Activated CD4-positive, alpha-beta T cell treated with anti-CD3 and anti-CD28 coated beads, Interleukin-2, amount 50 U/mL, for 24 hours (primary cell): Measurements from ENCODE around the gene ASB13.

Experiments
- DNase-seq, 2 donors: peaks; one replicate each; pipeline ENCODE4 v3.0.0-alpha.2; 2020; ENCODE audit warnings: low read depth in 1 of 2, low spot score in 1 of 2

The ASB13 gene

DNA sequence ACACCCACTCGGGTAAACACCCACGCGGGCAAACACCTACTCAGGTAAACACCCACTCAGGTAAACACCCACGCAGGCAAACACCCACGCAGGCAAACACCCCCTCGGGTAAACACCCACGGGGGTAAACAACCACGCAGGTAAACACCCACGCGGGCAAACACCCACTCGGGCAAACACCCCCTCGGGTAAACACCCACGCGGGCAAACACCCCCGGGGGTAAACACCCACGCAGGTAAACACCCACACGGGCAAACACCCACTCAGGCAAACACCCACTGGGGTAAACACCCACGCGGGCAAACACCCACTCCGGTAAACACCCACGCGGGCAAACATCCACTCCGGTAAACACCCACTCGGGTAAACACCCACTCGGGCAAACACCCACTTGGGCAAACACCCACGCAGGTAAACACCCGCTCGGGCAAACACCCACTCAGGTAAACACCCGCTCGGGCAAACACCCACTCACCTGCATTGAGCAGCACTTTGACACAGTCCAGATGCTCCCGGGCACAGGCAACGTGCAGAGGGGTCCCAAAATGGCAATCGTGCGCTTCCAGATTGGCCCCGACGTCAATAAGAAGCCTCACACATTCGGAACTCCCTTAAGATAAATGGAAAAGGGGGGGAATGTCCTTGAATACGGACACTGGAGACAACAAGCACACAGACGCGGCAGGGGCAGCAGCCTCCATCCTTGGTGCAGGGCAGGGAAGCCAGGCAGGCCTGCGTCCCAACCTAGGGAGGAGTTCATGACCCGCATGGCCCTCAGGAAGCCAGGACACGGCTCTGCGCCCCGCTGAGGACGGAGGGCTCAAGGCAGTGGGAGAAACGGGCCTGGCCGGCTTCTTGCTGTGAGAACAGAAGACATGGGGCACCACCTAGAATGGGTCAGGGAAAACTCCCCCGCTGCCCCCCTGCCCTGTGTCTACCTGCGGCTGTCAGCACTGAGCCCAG lies 17.6 kb downstream of the ASB13 start:
- DNase-seq: no peak

- no peak for DNase-seq
Observed at GRCh38 chr10:5647507-5648240, 18.7 kb downstream of the ASB13 start.

DNA sequence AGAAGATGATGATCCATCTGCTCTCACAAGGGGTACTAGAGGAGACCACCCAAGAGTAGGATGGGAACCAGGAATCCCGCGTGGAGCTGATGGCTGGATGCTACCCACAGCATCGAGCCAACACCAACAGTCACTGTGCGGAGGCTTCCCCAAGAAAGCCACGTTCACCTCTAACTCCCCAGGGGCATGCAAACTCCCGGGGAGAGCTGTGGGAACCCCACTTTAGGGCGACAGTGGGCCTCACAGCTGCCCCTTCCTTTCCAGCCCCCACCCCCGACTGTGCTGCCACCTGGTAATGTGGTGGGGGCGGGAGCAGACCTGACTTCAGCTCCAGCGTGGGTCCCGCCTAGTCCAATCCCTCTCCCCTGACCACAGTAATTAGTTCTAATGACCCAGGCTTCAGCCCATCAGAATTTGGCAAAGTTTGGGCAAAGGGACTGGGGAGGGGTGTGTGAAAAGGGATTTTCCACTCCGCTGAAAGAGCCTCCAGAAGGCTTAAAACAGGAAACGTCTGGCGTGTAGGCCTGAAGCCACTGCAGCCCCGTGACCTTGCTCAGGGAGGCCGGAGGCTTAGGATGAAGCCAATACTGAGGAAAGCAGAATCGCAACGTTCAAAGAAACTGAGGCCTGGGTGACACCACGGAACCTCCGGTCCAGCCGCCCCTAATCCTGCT lies 20.3 kb downstream of the ASB13 start:
- no peak for DNase-seq

DNA sequence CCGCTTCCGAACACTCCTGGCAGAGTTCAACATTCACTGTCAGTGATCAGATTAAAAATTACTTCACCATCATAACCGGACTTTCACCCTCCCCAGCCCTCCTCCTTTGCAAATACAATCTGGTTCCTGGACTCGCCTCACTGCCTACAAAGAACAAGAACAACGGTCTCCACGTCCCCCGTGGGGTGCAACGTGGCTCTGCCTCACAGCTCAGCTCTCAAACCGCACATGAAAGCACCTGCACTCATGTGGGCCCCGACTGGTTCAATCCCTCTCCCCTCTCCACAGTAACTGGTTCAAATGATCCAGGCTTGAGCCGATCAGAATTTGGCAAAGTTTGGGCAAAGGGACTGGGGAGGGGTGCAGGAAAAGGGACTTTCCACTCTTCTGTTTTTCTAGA lies 21.0 kb downstream of the ASB13 start:
- no peak for DNase-seq

GRCh38 chr10:5644930-5645329 lies 21.5 kb downstream of the ASB13 start:
- no peak for DNase-seq

DNA sequence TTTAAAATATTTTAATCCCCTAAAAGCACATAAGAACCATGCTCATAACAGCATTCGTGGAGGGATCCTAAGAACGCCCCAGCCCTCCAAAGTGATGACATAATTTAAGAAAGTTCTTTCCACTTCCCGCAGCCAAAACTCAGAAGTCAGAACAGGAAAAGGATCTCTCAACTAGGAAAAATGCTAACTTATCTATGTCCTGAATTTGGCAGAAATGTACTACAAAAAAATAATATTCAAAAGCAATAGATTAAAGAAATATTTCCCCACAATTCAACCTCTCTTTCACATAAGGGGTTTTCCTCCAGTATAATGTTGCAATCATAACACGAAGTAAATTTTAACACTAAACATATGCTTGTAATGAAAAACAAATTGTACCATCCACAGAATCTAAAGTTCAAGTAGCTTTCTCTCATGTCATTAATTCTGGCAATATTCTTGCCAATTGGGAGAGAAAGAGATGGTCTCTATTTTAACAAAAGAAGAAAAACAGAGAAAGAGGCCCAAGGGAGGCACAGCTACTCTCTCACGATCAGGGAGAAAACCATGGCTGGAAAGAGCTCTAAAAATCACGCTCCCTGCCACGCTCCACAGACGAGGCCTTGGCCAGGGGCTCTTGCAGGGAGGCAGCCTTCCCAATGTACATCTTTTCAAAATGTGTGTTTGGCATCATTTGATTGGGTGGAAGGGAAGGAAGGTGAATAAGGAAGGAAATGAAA lies 22.9 kb downstream of the ASB13 start:
- no peak for DNase-seq

DNA sequence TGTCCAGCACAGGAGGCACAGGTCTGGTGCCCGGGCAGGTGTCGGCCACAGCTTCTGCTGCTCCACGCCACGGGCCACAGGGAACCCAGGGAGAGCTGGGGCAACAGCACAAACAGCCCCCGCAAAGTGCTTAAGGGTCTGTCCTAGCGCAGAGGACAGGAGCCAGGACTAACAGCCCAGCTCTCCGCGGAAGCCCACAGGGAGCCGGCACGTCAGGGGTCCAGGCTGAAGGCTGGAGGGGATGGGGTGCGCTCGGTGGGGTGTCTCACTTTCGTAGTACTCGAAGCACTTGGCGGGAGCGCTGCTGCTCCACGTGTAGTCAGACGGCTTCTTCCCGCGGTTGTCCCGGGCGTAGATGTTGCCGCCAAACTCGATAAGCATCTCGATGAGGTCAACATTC lies 24.9 kb downstream of the ASB13 start:
- DNase-seq: no peak

DNA sequence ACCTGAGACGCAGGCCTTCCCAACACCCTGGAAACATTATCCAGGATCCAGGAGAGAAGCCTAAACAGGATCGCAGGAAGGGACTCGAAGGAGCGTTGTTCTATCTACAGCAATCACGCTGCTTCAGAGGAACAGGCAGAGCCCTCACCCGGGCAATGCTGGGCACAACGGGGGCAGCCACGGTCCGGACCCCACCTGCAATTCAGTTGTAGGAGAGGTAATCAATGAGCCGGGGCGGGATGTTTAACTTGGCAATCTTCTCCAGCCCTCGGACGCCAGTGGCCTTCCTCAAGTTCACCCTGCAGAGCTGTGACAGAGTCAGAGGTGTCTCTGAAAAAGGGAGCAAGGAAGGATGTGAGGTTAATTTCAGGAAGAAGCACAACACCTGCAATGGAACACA lies 25.9 kb downstream of the ASB13 start:
- DNase-seq: no peak

DNA sequence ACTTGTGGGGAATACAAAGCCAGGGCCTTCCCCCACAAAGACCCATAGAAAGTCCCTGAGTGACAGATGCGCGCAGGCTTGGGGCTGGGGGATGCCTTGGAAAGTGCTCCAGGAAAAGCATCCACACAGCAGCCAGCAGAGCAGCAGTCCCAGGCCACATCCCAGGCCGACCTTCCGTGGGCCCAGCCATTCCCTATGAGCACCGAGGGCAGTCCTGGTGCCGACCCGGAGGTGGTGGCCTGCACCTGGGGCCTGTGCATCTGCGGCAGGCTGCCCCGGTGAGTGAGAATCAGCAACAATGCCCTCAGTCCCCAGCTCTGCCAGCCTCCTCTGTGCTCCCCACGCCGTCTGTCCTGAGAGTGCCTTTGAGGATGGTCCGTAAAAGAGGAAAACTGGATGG lies 26.4 kb downstream of the ASB13 start:
- DNase-seq: no peak

GRCh38 chr10:5639066-5639465 lies 27.3 kb downstream of the ASB13 start:
- DNase-seq: no peak

- DNase-seq: no peak
Observed at GRCh38 chr10:5638494-5638893, 27.9 kb downstream of the ASB13 start.

DNA sequence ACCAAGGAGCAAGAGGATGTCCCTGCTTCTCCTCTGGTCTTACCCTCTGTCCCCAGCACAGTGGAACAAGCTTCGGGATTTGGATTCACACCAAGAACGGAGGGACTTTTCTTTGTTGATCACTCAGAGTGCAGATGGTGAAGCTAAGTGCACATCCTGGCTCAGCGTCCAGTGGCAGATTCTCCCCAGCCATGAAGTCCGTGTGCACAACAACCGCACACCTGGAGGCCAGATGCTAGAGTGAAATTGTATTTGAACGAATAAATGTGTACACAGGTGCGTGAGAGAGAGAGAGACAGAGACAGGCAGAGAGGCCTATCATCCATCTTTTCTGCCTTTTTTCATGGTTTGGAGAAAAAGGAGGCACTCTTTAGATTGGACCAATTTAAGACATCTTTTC lies 31.5 kb downstream of the ASB13 start:
- DNase-seq: no peak

GRCh38 chr10:5633166-5633749 lies 33.1 kb downstream of the ASB13 start:
- no peak for DNase-seq

- DNase-seq: no peak
Observed at GRCh38 chr10:5632446-5632845, 33.9 kb downstream of the ASB13 start.

GRCh38 chr10:5631936-5632335 lies 34.5 kb downstream of the ASB13 start:
- no peak for DNase-seq

GRCh38 chr10:5630112-5630436 lies 36.3 kb downstream of the ASB13 start:
- no peak for DNase-seq

DNA sequence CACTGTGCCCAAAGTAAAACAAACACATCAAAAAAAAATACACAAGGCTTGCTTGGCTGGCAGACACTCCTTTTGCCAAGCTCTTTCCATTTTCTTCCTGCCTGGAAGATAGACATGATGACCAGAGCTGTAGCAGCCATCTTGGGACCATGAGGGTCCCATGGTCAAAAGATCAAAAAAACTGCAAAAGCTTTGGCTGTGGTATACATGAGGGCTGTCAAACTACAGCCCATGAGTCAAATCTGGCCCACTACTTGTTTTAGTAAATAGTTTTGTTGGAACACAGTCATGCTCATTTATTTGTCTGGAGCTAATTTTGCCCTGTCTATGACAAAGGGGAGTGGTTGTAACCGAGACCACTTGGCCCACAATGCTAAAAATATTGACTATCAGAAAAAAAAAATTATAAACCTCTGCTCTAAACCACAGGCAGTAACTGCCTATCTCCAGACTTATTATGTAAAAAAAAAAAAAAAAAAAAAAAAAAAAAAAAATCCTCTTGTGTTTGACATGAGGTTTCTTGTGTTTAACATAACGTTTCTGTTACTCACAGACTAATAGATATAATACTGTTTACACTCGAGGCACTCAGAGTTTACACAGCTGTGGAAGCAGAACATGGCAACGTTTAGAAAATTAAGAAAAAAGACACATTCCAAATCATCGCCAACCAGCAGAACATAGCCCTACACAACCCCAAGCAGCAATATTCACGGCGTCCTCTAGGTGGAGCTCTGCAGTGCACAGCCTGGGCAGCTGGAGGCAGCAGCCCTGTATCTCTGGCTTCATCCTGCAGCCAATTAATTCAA lies 36.9 kb downstream of the ASB13 start:
- peak; percentile 65 to 82 for DNase-seq

DNA sequence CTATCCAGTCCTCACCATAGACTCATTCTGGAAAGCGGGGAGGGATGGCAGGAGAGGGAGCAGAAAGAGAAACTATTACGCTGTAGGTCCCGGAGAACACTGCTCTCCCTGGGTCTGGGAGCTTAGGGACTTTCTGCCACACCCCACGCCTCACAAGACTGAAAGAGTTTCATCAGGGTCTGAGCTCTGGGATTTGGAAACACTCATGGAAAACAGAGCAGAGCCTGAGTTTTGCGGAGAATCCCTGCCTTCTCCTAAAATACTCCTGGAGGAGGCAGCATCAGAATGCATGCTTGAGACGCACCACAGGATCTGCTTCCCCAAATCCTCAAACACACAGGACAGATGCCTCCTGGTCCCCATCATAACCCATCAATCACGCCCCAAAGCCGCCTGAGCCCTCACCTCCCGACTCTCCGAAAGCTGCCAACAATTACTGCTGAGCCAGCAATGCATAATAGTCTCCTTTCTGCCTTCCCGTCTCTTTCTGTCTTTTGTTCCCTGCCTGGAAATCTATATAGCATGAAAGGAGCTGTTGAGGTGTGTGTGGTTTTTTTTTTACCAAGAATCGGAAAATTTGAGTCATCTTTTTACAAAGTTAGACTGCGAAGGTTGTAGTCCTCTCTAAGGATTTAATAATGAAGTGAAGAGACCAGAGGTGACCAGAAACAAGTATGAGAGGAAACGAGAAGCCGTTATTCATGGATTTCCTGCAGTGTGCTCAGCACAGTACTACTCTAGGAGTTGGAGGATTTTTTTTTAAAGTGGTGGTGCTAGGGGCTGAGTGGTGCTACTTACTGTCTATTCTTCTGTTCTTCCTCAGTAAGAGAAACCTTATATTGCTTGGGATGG lies 37.7 kb downstream of the ASB13 start:
- peak in 1 of 2 donors; percentile 9 for DNase-seq

GRCh38 chr10:5627486-5628044 lies 38.8 kb downstream of the ASB13 start:
- no peak for DNase-seq
